Central memory CD8-positive, alpha-beta T cell (primary cell): Measurements from ENCODE around the gene DSC2.

Experiments
- ATAC-seq: fragments of 150-1000 bp; cut with Tn5 transposase; replicated peaks from 2 replicates; pipeline ENCODE4 v1.10.0; 2022; ENCODE audit warnings: mild to moderate bottlenecking, moderate FRiP score, moderate number of reproducible peaks; ENCODE audit not compliant: poor library complexity, severe bottlenecking; ENCODE audit errors: extremely low read depth
- DNase-seq, 2 donors: peaks; one replicate each; pipeline ENCODE4 v3.0.0; 2021; ENCODE audit warnings: low spot score in 2 of 2
- H3K27ac Mint-ChIP-seq: one replicate; pipeline ENCODE4 v1.8.0; 2022; ENCODE audit warnings: low read depth, mild to moderate bottlenecking, moderate library complexity, mixed read lengths
- H3K27me3 Mint-ChIP-seq: one replicate; pipeline ENCODE4 v1.8.0; 2022; ENCODE audit warnings: mixed read lengths
- H3K36me3 Mint-ChIP-seq: one replicate; pipeline ENCODE4 v1.8.0; 2022; ENCODE audit warnings: mild to moderate bottlenecking, moderate library complexity, mixed read lengths; ENCODE audit not compliant: insufficient read depth
- H3K4me1 Mint-ChIP-seq: one replicate; pipeline ENCODE4 v1.8.0; 2022; ENCODE audit warnings: mixed read lengths
- H3K4me3 Mint-ChIP-seq: one replicate; pipeline ENCODE4 v1.8.0; 2022; ENCODE audit warnings: mild to moderate bottlenecking, moderate library complexity, mixed read lengths
- H3K9me3 Mint-ChIP-seq: one replicate; pipeline ENCODE4 v1.8.0; 2022; ENCODE audit warnings: mixed read lengths

DSC2 gene

DNA sequence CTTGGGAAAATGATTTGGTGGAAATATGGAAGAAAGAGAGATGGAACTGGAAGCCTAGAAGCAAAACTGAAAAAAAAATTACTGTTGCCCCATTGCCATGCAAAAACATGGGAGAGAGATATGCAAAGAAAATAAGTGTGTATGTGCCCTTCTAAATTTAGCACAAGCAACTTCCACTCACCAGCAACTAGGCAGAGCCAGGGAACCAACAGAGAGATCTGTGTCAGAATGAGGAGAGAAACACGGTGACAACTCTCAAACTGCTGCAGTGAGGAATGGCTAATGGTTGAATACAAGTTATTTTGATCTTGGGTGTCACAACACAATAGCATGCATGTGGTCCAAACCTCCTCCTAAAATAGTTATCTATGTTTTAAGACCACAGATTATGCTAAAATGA is 10.9 kb downstream of the DSC2 start:
- H3K36me3 Mint-ChIP-seq = no peaks in the 10 kb centered on the region
- ATAC-seq = no peak
- H3K9me3 Mint-ChIP-seq = peaks cover 31% of the 10 kb centered on the region
- H3K4me1 Mint-ChIP-seq = no peaks in the 10 kb centered on the region
- no peak for DNase-seq
- no peak overlapping the region for H3K4me3 Mint-ChIP-seq
- H3K27ac Mint-ChIP-seq = no peak overlapping the region
- H3K27me3 Mint-ChIP-seq = no peaks in the 10 kb centered on the region

DNA sequence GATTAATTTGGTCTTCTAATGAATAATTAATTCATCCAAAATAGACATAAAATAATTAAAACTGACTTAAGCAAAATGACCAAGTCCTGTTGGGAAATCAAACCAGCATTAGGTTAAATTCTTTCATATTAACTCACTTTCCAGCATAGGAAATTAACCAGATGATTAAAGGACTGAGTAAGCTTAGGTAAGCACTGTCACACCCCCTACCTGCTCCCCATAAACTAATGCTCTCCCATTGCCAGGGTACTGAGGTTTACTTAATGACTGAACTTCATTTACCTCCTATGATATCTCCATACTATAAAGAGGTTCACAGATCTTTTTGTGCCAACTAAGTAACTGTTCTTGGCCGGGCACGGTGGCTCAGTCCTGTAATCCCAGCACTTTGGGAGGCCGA is 13.7 kb downstream of the DSC2 start:
- no peaks in the 10 kb centered on the region for H3K36me3 Mint-ChIP-seq
- H3K27ac Mint-ChIP-seq = no peak overlapping the region
- no peaks in the 10 kb centered on the region for H3K27me3 Mint-ChIP-seq
- H3K4me1 Mint-ChIP-seq = no peaks in the 10 kb centered on the region
- peaks cover 18% of the 10 kb centered on the region for H3K9me3 Mint-ChIP-seq
- DNase-seq (no peak), ATAC-seq (no peak)
- no peak overlapping the region for H3K4me3 Mint-ChIP-seq

DNA sequence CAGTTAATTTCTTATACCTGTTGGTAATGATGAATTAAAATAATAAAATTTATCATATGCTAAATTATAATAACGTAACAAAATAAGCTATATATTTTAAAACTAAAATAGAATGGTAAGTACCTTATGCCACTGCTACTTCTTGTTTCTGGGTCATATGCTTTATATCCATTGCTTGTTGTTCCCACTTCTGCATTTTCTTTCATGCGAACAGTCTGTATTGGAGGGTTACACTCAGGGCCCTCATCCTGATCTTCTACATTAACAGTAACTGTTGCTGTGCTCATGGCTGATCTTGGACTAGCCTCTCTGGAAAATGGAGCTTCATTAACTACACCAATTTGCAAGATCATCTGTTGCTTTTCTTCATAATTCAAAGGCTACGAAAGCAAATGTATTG is 22.2 kb downstream of the DSC2 start:
- Mint-ChIP-seq H3K4me1 (no peaks in the 10 kb centered on the region), H3K9me3 (peaks cover 12% of the 10 kb centered on the region), H3K4me3 (no peak overlapping the region), H3K27ac (no peak overlapping the region), H3K27me3 (no peaks in the 10 kb centered on the region), H3K36me3 (no peaks in the 10 kb centered on the region)
- DNase-seq (no peak), ATAC-seq (no peak)

DNA sequence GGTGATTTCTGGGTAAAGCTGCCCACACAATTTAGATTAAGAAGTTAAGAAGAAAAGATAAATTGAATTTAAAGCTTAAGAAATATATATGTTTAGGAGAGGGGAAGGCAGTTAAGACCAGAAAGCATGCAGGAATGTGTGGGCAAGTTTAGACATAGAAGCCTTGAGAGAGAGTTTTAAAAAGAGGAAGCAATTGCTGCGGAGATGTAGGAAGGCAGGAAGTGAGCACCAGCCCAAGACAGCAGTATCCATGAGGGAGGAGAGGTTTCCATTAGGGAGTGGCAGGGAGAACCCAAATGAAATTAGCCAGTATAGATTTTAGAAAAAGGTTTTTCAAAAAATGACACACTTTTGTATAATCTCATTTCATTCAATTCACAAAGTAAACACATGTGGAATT is 24.3 kb downstream of the DSC2 start:
- ATAC-seq = no peak
- no peak for DNase-seq
- Mint-ChIP-seq H3K36me3 (no peaks in the 10 kb centered on the region), H3K27ac (no peak overlapping the region), H3K27me3 (no peaks in the 10 kb centered on the region), H3K4me3 (no peak overlapping the region), H3K4me1 (no peaks in the 10 kb centered on the region), H3K9me3 (peaks cover 26% of the 10 kb centered on the region)

DNA sequence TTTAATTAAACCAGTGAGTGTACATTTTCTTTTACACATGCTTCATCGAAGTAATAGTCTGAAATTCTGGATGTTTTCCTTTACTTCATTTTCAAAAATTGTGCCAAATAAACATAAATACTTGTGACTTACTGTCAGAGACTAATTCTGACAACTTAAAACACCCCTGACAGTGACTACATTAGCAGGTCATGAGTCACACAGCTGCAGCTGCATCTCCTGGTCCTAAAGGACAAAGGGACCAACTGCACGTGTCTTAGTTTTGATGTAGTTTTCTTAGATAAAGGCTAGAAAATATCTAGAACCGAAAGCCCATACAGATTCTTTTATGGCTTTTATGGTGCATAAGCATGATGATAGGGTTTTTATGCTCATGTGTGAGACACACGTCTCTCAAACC is 30.0 kb downstream of the DSC2 start:
- Mint-ChIP-seq H3K36me3 (no peaks in the 10 kb centered on the region), H3K27ac (no peak overlapping the region), H3K4me3 (no peak overlapping the region), H3K4me1 (no peaks in the 10 kb centered on the region), H3K9me3 (peaks cover 23% of the 10 kb centered on the region), H3K27me3 (no peaks in the 10 kb centered on the region)
- ATAC-seq = no peak
- no peak for DNase-seq

DNA sequence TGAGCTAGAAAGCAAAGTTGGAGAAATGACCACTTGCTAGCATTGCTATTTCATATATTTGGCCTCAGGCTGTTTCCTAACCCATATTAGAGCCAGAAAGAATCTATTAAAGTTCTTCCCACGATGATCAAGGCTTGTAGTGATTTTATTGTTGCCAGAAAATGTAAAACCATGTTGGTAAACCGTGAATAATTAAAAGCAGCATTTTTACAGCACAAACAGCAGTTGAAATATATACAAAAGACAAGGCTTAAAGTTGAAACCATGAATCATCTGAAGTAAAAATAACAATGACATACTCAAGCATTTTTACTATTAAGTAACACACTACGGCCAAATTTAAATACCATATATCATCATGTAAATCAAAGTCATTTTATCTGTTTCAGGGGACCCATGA is 32.0 kb downstream of the DSC2 start:
- no peak for ATAC-seq
- no peak overlapping the region for H3K4me3 Mint-ChIP-seq

DNA sequence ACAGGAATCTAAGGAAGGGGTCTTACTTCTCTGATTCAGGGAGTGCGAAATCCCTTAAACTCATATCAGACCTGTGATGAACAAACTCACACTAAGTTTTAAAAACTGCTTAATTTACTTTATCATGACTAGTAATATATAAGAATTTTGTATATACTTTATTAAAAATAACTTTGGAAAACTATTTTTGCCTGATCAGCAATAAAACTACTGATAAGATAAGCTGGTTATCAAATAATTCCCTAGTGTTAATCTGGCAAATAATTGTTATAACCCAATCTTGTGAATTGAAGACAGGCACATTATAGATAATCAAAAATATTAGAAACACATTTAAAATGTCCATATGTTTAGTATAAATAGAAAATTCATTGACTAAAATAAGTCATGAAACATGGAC is 36.0 kb downstream of the DSC2 start:
- Mint-ChIP-seq H3K27me3 (no peaks in the 10 kb centered on the region), H3K27ac (no peak overlapping the region), H3K4me3 (no peak overlapping the region), H3K9me3 (peaks cover 12% of the 10 kb centered on the region), H3K36me3 (no peaks in the 10 kb centered on the region), H3K4me1 (no peaks in the 10 kb centered on the region)
- DNase-seq = no peak
- no peak for ATAC-seq

More for the DNA sequence above, 32.0 kb downstream of the DSC2 start:
- Mint-ChIP-seq H3K9me3 (peaks cover 22% of the 10 kb centered on the region), H3K4me1 (no peaks in the 10 kb centered on the region), H3K27ac (no peak overlapping the region), H3K36me3 (no peaks in the 10 kb centered on the region), H3K27me3 (no peaks in the 10 kb centered on the region)
- DNase-seq = no peak

DNA sequence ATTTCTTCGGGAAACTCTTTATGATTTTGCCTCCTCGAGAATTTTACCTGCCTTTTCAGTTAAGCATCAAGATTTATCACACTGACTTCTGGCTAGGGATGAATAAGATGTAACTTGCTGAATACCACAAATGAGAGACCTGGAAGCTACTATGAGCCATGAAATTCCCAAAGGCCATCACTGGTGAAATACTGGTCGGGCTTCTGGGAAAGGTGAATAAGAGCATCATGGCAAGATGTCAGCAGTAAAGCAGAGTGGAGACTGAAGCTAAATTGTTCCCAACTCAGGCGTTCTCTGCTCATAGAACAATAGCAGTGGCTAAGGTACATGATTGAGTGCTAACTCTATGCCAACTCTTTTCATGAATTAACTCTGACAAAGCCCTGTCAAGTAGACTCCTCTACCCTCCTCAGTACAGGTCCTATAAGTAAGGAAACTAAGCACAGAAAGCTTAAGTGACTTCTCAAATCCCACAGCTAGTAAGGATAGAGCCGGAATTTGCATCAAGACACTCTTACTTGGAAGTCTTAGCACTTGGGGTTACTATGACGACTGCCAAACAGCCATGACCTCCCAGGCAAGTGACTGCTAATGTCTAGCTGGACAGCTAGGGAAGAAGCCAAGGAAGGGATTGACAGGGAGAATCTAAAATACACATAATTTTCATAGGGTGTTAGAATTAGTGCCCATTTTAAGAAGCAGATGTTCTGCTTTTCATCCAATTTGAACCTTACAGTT is 37.0 kb downstream of the DSC2 start:
- H3K9me3 Mint-ChIP-seq = peaks cover 12% of the 10 kb centered on the region
- H3K4me3 Mint-ChIP-seq = no peak overlapping the region

DNA sequence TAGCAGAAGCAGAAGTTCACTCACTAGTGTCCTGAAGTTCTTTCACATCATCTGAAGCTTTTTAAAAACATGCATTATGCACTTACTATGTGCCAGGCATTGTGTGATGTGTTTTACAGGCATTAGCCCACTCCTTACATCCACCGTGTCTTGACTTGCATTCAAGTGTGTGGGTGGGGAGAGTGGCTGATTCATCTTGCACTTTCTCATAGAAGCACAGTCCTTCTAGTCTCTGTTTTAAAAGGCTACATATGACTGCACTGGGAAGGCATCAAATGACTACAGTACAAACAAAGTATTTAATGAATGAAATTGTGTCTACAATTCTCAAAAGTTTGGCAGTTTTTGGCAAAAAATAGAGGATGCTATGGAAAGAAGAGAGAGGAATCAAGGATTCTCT is 38.1 kb downstream of the DSC2 start:
- DNase-seq = no peak
- Mint-ChIP-seq H3K4me1 (no peaks in the 10 kb centered on the region), H3K4me3 (no peak overlapping the region), H3K36me3 (no peaks in the 10 kb centered on the region), H3K27ac (no peak overlapping the region), H3K27me3 (no peaks in the 10 kb centered on the region), H3K9me3 (peaks cover 6% of the 10 kb centered on the region)
- no peak for ATAC-seq

More for the DNA sequence above, 37.0 kb downstream of the DSC2 start:
- H3K27me3 Mint-ChIP-seq = no peaks in the 10 kb centered on the region
- no peaks in the 10 kb centered on the region for H3K4me1 Mint-ChIP-seq
- DNase-seq (no peak), ATAC-seq (no peak)
- no peak overlapping the region for H3K27ac Mint-ChIP-seq
- no peaks in the 10 kb centered on the region for H3K36me3 Mint-ChIP-seq

DNA sequence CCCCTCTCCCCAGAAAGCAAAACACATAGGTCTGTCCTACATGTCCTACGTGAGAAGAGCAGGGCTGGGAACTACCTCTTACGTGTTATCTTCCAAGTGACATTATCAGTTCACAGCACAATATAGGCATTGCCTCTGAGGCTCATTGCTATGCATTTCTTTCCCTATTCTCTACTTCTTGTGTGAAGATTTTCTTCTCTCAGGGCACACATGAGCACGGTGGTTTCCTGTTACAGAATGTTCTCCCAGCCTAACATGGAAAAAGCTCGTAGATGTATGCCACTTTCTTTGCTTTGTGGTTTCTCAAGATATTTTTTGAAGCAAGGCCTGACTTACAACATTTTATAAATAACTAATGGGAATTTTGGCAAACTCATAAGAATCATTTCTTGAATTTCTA is 40.3 kb downstream of the DSC2 start:
- DNase-seq (no peak), ATAC-seq (no peak)
- H3K27ac Mint-ChIP-seq = no peak overlapping the region
- no peak overlapping the region for H3K4me3 Mint-ChIP-seq
- no peaks in the 10 kb centered on the region for H3K27me3 Mint-ChIP-seq
- peaks cover 11% of the 10 kb centered on the region for H3K9me3 Mint-ChIP-seq
- no peaks in the 10 kb centered on the region for H3K4me1 Mint-ChIP-seq
- no peaks in the 10 kb centered on the region for H3K36me3 Mint-ChIP-seq

DNA sequence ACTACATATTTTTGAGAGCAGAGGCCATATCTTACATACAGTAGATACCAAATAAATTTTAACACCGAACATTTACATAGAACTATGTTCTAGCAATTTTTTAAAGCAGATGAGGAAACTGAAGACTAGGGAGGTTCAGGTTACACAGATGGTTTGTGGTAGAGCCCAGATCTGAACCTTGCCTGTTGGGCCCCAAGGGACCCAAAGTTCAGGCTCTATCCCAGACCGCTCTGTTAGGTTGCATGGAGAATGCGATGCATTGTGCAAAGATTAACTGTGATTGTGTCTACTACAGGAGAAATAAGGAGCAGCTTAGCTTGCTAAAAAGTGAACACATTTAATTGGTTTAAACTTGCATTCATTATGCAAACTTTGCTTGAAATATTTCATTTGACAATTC is 43.3 kb downstream of the DSC2 start:
- Mint-ChIP-seq H3K4me1 (no peaks in the 10 kb centered on the region), H3K9me3 (peaks cover 21% of the 10 kb centered on the region), H3K36me3 (no peaks in the 10 kb centered on the region), H3K4me3 (no peak overlapping the region), H3K27ac (no peak overlapping the region), H3K27me3 (no peaks in the 10 kb centered on the region)
- DNase-seq = no peak
- no peak for ATAC-seq

DNA sequence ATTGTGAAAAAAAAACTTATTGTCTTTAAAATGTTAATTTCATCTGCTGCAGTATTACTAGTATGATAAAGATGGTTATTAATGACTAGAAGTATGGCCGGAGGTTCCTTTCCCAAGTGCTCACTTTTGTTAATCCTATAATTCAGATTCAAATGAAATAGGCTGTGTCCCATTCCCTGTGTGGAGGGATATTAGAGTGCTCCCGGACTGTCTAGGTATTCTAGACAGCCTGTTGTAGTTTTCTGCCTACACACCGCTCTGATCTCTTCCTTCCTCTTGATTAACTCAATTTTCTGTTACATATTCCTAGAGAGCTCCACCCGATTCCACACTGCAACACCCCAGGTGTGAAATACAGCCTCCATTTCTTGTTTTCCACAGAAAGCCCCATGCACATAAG is 44.3 kb downstream of the DSC2 start:
- no peaks in the 10 kb centered on the region for H3K27me3 Mint-ChIP-seq
- peaks cover 24% of the 10 kb centered on the region for H3K9me3 Mint-ChIP-seq
- no peaks in the 10 kb centered on the region for H3K36me3 Mint-ChIP-seq
- ATAC-seq = no peak
- no peaks in the 10 kb centered on the region for H3K4me1 Mint-ChIP-seq
- H3K4me3 Mint-ChIP-seq = no peak overlapping the region
- no peak overlapping the region for H3K27ac Mint-ChIP-seq
- no peak for DNase-seq

DNA sequence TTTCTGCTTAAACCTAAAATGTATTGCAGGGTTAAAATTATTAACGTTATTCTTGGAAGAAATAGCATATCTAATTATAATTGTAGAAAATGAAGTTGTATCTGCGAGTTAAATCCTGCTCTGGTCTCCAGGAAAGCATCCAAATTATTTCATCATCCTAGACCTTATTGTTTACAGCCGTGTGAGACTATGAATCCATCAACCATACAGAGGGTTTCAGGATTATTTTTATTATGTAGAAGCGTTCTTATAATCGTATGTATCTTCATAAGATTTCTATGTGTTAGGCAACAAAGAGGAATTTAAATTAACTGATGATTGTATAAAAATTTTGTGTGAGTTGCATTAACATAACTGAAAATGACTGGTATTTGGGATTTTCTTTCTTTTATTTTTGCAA is 45.2 kb downstream of the DSC2 start:
- no peaks in the 10 kb centered on the region for H3K36me3 Mint-ChIP-seq
- H3K27me3 Mint-ChIP-seq = no peaks in the 10 kb centered on the region
- peaks cover 33% of the 10 kb centered on the region for H3K9me3 Mint-ChIP-seq
- H3K4me3 Mint-ChIP-seq = no peak overlapping the region
- ATAC-seq (no peak), DNase-seq (no peak)
- no peak overlapping the region for H3K27ac Mint-ChIP-seq
- H3K4me1 Mint-ChIP-seq = no peaks in the 10 kb centered on the region
